GM20000 (cell line): ENCODE results near the gene IL13RA1.
A peak's percentile ranks its signal among the peaks of the same experiment; 100 is the strongest.

Source experiments
- DNase-seq: peaks from one replicate; pipeline ENCODE4 v3.0.0; 2012; ENCODE audit warnings: low spot score
- CTCF ChIP-seq: IDR thresholded peaks from 2 replicates; pipeline ENCODE4 v1.5.1; 2012; ENCODE audit warnings: mild to moderate bottlenecking, control low read depth; ENCODE audit errors: extremely low read depth, missing control alignments

IL13RA1 gene

GRCh38 chrX:118726887-118727685, at the start of gene IL13RA1:
Gene IL13RA1 (plus strand): TSS chrX:118727606. CDS start chrX:118727639, 33 bp downstream.
- no peak for TF ChIP-seq CTCF
- peak; percentile 63 for DNase-seq

- TF ChIP-seq CTCF: no peak
- no peak for DNase-seq
Observed at GRCh38 chrX:118679290-118679689, 48.1 kb upstream of the IL13RA1 start.

GRCh38 chrX:118682258-118683014, 45.0 kb upstream of the IL13RA1 start:
- no peak for DNase-seq

GRCh38 chrX:118685393-118685792, 42.0 kb upstream of the IL13RA1 start:
- no peak for DNase-seq
- no peak for TF ChIP-seq CTCF

More at GRCh38 chrX:118682258-118683014, 45.0 kb upstream of the IL13RA1 start:
- TF ChIP-seq CTCF: no peak

- no peak for DNase-seq
- no peak for TF ChIP-seq CTCF
Observed at GRCh38 chrX:118688935-118689334, 38.5 kb upstream of the IL13RA1 start.

- TF ChIP-seq CTCF: no peak
- no peak for DNase-seq
Observed at GRCh38 chrX:118693843-118694242, 33.6 kb upstream of the IL13RA1 start.

- no peak for DNase-seq
- no peak for TF ChIP-seq CTCF
Observed at GRCh38 chrX:118694638-118695037, 32.8 kb upstream of the IL13RA1 start.
